NCI-H146 (cell line): ENCODE measurements around the gene HRAS.
"Not testable (repeated sequence)": the region's sequence is repeated elsewhere in the genome, so short reads cannot be mapped to it uniquely, and the experiment has no call there.

ENCODE experiments used
- DNase-seq: peaks from one replicate; lab custom pipeline; 2025; lab: John Stamatoyannopoulos, UW

Gene HRAS

DNA sequence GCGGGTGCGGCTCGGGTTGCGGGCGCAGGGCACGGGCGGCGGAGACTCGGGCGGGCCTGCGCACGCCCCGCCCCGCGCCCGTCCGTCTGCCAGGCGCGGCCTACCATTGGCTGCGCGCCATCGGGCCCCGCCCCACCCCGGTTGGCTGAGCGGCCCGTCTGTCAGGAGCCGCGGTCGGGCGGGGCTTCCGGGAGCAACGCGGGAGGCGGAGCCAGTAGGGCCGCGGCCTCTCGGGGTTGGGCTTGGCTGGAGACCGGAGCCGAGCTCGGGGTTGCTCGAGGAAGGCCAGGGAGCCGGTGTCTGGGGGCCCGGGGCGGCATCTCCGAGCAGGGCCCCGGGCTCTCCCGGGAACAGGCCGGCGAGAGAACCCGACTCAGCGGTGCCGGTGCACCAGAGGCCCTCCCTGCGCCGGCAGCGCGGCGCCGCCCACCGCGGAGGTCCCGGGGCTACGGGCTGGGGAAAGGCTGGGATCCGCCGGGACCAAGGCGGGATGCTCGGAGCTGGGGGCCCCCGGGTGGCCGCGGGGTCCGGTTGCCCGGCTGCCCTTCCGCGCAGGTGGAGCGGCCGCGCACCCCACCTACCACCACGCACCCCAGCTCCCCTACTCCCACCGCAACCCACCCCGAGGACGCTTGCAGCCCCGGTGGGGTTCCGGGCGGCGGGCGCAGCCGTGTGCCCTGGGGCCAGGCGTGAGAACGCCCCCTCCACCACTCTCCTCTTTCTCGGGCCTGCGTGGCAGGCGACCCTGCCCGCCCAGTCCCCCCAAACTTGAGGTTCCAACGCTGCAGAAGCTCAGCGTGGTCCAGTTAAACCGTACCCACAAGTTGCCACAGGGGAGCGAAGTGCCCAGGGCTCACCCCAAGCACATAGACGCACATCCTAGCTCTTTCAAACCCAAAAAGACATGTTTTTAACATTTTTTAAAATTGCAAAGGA is at the start of gene HRAS:
Gene HRAS, minus strand, starts transcription at position 58 of the 936 bp plus-strand sequence.
- peak; percentile 93 for DNase-seq

DNA sequence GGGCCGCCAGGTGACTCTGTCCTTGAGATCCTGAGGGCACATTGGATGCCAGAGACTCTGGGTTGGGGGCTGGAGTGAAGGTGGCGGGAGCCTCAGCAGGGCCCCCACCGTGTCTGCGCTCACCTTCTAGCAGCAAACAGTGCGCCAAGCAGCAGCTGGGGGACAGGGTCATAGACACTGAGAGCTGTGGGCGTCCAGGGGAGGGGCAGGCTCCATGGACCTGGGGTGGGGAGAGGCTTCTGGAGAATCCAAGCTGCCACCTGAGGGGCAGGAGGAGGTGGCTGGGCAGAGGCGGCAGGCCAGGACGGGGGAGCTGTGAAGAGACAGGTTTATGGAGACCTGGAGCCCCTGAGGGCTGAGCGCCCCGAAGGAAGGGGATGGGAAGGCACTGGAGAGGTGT is 48.9 kb upstream of the HRAS start:
- DNase-seq = no peak

DNA sequence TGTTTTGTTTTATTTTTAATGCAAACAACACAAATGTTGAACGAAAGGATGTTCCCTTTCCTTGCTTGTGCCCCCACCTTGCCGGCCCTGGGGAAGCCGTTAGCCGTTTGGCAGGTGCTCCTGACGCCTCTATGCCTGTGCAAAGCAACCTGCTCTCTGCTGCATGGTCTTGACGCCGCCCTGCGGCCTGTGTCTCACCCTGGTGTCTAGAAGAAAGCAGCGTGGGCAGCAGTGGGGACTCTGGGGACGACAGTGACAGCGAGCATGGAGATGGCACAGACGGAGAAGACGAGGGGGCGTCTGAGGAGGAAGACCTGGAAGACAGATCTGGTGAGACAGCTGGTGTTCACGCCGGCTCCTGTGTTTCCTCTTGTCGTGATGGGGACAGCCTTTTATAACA is 46.4 kb upstream of the HRAS start:
- DNase-seq = no peak

DNA sequence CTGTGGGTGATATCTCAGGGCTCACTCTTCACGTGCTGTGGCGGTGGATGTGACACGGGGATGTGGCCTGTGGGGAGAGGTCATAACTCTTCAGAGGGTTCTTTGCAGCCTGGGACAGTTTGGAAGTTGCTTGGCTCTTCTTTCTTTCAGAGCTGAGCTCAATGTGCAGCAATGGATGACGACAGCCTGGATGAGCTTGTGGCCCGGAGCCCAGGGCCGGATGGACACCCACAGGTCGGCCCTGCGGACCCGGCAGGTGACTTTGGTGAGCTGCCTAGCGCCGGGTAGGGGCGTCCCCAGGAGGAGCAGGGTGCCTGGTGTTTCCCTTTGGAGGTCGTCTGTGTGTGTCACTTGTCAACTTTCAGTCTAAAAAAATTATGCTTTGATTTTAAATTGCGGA is 46.0 kb upstream of the HRAS start:
- DNase-seq = no peak

DNA sequence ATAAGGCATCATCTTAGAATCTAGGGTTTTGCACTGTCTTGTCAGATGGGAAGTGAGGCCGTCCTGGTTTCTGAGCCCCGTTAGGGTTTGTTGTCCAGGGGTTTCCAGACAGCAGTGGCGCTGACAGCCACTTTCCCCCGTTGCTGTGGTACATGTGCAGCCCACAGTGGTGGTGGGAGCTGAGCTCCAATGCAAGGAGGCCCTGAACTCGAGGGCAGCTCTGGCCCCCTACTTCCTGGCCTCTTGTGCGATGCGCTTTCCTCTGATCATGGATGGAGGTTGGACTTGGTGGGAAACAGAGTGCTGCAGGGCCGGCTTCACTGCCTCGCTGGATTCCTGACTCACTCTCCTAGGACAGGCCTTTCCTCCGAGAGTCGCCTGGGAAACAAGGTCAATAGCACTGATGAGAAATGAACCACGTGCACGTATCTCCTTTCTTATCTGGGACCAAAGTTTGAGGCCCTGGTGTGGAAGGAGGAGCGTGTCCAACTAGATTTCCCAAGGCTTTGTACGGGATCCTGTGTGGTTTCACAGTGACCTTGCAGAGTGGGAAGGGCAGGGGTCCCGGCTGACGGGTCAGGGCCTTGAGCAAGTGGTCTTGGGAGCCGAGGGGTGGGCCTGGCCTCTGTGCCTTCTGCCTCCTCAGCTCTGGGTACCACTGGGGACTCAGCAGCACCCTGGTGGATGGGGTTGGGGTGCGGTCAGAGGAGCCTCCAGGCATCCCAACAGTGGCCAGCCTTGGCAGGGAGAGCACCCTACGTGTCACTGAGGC is 44.6 kb upstream of the HRAS start:
- no peak for DNase-seq

DNA sequence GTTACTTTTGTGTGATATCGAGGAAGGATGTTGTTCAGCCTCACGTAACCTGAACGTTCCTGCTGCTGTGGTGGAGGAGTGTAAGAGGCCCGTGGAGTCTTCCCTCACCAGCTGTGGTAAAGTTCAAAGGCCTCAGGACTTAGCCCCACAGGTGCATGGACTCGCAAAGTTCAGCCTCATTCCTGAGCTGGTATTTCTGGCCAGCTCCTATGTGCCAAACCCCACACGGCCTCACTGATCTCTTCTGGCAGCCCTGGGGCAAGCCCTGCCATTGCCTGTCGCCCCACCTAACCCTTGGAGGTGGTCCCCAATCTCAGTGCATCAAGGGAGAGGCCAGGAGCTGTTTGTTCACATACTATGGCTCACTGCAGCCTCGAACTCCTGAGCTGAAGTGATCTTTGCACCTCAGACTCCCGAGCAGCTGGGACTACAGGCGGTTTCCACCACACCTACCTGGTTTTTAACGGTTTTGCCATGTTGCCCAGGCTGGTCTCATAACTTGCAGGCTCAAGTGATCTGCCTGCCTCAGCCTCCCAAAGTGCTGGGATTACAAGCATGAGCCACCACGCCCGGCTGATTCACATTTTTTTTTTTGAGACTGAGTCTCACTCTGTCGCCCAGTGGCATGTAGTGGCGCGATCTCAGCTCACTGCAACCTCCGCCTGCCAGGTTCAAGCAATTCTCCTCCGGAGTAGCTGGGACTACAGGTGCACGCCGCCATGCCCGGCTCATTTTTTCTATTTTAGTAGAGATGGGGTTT is 43.1 kb upstream of the HRAS start:
- DNase-seq = no peak

DNA sequence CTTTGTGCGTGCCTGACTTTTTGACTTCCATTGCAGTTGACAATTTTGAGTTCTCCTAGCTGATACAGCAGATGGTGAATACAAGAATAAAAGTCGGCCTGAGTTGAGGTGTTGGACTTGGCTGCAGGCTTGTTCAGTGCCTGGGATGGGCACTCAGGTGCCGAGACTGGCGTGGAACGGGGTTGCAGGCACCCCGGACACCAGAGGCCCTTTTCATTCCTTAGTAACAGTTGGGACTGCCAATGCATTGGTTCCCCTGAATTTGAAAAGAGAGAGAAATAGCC is 42.2 kb upstream of the HRAS start:
- no peak for DNase-seq

DNA sequence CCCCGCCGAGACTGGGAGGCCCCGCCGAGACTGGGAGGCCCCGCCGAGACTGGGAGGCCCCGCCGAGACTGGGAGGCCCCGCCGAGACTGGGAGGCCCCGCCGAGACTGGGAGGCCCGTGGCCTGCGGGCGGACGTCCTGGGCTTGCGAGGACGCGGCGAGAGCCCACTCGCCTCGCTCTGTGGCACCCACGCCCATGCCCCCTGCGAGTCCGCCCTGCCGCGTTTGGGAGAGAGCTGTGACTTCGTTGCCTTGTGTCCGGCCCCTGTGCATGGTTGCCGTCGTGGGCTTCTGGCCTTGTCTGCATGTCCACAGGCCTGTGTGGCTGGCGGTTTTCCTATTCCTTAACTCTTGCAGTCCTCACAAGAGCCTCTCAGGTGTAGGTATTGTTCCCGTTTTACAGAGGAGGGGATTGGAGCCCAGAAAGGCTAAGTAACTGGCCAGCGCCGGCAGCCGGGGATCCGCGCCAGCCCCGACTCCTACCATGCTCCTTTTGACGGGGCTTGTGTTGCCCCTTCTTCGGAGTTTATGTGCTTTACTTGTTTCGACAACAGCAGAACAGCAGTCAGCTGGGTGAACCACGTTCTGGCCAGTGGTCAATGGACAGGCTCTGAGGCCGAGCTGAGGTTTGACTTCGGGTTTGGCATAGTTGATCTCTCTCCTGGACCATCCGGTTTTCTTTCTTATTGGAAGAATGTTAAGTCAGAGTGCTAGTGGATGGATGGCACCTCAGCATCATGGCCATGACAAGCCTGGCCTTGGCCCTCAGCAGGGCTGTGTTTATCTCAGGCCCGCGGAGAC is 41.6 kb upstream of the HRAS start:
- no peak for DNase-seq

DNA sequence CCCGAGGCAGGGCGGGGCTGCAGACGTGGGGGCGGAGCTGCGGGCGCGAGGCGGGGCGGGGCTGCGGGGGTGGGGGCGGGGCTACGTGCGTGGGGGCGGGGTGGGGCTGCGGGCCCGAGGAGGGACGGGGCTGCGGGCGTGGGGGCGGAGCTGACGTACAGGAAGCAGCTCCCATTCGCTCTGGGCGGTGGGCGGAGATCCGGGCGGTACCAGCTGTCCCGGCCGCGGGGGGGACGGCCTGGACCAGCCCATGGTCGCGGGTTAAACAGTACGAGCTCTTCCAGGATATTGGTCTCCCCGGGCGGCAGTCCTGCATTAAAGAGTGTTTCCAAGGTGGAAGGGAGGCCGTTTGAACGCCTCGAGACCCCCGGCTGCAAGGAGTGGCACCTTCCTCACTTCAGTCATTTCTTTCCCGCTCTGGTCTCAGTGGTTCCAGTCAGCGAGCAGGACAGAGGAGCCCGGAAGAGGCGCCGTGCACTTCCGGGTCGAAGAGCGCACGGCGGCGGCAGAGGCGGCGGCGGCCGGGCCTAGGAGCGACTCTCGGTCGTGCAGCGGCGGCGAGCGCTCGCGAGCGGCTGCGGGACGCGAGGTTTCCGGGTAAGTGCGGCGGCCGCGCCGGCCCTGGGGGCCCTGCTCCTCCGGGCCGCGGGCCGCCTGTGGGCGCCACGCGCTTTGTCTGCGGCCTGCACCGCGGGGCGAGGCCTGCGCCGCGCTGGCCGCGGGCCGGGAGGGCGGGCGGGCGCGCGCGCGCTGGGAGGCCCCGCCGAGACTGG is 40.8 kb upstream of the HRAS start, which contains the start of gene PHRF1:
Gene PHRF1, plus strand, starts transcription at position 475 of the 773 bp plus-strand sequence. CDS start 5,043 bp downstream, outside the sequence.
- DNase-seq = peak; percentile 94

DNA sequence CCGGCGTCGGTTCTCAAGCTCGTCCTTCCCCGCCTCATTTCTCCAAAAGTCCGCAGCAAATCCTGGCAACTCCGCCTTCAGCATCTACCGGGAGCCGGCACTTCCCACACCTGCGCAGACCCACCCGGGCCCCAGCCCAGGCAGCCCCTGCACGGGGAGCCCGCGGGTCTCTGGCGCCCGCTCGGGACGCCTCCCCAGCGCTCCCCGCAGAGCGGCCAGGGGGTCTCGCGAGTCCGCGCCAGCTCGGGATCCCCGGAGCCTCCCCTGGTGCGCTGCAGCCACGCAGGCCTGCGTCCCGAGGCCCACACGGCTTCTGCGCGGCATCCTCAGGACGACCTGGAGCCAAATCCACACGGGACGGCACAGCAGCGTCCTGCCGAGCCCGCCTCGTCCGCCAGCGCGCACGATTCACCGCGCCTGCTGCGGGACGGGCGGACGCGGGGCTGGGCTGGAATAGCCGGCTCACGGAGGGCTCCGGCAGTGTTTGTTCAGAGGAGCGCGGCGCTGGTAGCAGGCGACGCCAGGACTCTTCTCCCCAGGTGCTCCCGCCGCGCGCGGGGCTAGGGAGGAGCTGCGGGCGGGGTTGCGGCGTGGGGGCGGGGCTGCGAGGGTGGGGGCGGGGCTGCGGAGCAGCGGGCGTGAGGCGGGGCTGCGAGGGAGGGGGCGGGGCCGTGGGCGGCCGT is 40.1 kb upstream of the HRAS start:
- DNase-seq = peak; percentile 90

DNA sequence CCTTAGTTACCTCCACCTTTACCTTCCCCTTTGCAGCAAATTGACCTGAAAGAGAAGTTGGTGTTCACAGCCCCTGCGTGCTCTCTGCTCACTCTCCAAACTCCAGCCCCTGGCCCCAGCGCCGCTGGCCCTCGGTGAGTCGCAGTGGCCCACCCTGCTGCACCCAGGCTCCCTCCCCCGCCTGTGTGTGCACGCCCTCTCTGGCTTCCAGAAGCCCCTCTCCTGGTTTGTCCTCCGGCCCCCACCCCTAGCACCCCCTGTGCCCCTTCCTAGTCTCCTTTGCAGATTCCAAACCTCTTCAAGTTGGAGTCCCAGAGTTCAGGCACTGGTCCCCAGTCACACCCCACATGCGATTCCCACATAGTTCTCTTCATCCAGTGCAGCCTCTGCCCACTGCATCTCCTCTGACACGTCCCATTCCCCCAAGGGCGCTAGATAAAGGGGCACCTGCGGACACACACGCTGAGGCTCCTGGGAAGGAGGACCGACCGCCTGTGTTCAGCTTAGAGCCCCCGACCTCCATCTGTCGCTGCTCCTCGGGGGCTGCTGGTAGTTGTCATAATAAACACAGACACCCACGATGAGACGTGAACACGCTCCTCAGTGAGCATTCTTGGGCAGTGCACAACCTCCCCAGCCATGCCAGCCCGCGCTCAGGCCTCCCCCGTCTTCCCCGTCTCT is 39.4 kb upstream of the HRAS start:
- peak; percentile 48 for DNase-seq

DNA sequence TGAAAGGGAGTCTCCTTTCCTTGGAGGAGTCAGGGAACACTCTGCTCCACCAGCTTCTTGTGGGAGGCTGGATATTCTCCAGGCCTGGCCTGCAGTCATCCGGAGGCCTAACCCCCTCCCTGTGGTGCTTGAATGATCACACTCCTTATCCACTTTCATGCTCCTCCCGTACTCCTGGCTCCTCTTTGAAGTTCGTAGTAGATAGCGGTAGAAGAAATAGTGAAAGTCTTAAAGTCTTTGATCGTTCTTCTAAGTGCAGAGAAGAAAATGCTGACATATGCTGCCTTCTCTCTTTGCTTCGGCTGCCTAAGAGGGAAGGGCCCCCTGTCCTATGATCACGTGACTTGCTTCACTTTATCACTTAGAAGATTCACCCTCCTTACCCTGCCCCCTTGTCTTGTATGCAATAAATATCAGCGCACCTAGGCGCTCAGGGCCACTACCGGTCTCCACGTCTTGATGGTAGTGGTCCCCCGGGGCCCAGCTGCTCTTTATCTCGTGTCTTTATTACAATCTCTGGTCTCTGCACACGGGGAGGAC is 38.7 kb upstream of the HRAS start:
- DNase-seq = not testable (repeated sequence)

DNA sequence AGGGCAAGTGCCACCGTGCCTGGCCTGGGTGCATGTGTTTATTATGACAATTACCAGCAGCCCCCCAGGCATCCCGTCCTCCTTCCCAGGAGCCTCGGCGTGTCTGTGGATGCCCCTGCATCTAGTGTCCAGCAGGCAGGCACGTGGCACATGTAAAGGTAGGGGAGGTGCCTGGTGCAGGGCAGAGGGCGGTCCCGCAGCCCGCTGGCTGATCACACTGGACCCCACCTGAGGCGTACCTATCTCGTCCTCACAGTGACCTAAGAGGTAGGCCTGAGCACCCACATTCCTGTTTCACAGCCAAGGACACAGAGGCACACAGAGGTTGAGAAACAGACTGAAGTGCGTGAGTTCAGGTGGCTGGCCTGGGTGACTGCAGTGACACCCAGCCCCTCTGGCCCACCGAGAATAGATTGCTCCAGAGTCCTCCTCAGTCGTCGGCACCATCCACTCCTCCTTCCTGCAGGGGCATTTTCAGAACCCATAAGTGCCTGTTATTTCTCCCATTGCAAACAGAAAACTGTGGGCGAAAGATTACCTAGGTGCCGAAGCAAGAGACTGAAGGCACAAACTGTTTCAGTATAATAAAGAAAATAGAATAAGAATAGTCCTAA is 37.9 kb upstream of the HRAS start:
- DNase-seq = no peak

DNA sequence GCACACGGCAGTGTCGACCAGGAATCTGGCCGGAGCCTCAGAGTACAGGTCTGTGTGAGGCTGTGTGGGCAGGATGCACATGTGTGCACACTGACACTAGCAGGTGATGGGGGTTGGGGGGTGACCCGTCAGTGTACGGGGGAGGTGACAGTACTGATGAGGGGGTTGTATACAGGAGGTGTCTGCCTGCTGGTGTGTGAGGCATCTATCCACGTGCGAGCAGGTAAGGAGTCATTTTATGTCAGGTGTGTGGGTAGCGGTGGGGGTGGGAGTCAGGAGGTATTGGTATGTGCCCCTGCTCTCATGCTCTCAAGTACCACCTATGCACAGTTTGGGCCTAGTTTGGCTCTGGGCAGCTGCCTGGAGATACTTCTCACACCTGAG is 36.4 kb upstream of the HRAS start:
- no peak for DNase-seq

DNA sequence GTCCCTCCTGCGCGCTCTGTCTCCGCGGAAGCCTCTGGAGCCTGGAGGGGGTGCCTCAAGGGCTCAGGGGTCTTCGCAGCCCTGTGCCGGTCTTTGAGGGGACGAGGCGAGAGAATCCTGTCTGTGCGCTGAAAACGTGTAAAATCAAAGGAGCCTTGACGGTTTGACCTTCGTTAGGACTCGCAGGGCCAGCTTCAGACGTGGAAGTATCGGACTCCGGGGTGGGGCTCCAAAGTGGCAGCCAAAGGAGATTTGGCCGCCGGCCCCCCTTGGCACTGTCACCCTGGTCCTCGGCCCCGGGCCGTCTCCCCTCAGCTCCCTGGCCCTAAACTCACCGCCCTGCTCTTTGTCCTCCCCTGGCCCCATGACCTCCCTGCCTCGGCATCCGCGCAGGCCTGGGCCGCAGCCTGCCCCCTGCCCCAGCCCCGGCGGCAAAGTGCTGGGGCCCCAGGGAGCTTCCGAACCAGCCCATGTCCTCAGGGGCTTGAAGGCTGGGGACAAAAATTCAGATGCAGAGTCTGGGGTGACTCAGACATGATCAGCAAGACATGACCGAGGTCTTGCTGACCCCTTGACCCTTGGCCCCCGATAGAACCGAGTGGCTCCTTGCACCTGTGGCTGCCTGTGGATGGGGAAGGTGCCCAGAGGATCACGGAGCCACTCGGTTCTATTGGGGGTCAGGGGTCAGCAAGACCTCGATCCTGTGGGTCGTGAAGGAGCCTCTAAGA is 33.9 kb upstream of the HRAS start:
- no peak for DNase-seq

DNA sequence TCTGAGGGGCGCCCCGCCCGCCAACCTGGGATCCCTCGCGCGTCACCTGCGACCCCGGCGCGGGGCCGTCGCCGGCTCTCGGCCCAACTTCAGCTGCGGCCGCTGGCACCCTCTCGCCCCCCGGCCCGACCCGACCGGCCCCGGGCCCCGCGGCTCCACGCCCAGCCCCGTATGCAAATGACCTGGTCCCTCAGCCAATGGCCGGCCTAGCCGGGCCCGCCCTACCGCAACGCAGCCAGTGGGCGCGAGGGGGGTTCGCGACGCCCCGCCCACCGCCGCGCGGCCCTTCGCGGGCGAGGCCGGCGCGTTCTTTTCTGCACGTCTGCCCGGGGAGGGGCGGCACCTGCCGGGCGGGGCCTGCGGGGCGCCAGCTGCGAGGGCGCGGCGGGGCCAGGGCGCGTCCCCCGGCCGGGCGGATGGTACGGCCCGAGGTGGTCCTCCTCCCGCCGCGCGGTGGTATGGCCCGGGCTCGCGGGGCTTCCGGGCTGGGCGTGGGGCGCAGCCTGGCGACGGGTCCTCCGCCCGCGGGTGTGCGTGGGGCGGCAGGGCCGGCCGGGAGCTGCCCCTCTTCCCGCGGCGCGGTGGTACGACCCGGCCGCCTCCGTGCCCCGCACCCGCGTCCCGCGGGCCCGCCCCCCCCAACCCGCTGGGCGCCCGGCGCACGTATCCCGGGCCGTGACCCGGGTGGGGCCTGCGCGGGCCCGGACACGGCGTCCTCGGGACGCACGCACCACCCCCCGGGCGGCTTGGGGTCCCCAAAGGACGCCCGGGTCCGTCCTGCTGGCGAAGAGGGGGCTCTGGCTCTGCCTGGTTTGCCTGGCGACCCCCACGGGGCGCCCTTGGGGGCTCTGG is 33.2 kb upstream of the HRAS start:
- peak; percentile 96 for DNase-seq

DNA sequence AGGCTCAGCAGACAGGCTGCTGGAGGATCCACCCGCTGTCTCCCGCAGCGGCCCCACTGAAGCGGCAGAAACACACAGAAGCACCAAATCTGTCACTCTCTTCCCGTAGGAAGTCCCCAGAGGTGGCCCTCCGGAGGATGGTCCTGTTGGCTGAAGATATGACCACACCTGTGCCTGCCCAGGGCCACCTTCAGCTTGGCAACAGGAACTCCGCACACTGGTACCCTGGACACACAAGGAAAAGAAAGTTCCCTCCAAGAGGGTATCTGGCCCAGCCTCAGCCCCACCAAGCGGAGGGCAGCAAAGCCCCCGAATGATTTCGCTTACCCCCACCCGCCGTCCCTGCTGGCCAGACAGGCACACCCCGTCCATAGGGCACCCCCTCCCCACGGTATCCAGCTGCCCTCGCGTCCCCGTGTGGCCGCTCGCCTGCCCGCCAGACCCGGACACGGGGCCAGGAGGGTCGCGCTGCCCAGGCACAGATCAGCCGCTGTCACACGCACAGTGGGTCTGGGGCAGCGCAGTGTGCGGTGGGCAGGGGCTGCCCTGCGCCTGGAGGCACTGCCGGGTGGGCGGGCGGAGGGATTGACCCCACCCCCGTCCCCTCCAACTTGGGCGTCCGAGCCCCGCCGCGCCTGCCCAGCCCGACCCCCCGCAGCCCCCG is 32.4 kb upstream of the HRAS start:
- peak; percentile 68 for DNase-seq
